Hematopoietic multipotent progenitor cell treated with erythropoietin and hydrocortisone succinate and interleukin-3 and kit ligand, for 8 days (in vitro differentiated cells): ENCODE measurements around the gene SLX1A.
"Not testable (repeated sequence)": the region's sequence is repeated elsewhere in the genome, so short reads cannot be mapped to it uniquely, and the experiment has no call there.

Experiments used
- DNase-seq: peaks from one replicate; pipeline ENCODE4 v3.0.0-alpha.2; 2015

The SLX1A gene

GRCh38 chr16:30184891-30185682 lies 8.6 kb upstream of the SLX1A start:
- DNase-seq = no peak

- peak; percentile 59 for DNase-seq
These were observed 7.8 kb upstream of the SLX1A start for GRCh38 chr16:30185683-30186421.

GRCh38 chr16:30186444-30186781 lies 7.3 kb upstream of the SLX1A start:
- DNase-seq = peak; percentile 16

GRCh38 chr16:30186782-30187555 lies 6.7 kb upstream of the SLX1A start:
- DNase-seq = peak; percentile 82

GRCh38 chr16:30187556-30187865 lies 6.2 kb upstream of the SLX1A start:
- no peak for DNase-seq

- no peak for DNase-seq
These were observed 5.6 kb upstream of the SLX1A start for GRCh38 chr16:30187971-30188561.

GRCh38 chr16:30191158-30191557 lies 2.5 kb upstream of the SLX1A start:
- not testable (repeated sequence) for DNase-seq

GRCh38 chr16:30193098-30193497 lies 577 bp upstream of the SLX1A start:
- not testable (repeated sequence) for DNase-seq

- not testable (repeated sequence) for DNase-seq
These were observed 674 bp downstream of the SLX1A start for GRCh38 chr16:30194172-30194925.

GRCh38 chr16:30197001-30197400 lies 3.3 kb downstream of the SLX1A start:
- DNase-seq = not testable (repeated sequence)

GRCh38 chr16:30199049-30199448 lies 5.4 kb downstream of the SLX1A start, which contains the start of gene SULT1A3:
Gene SULT1A3, plus strand, starts transcription at chr16:30199255. Its CDS starts 1,474 bp downstream, at chr16:30200729.
- DNase-seq = not testable (repeated sequence)

- not testable (repeated sequence) for DNase-seq
These were observed 6.1 kb downstream of the SLX1A start for GRCh38 chr16:30199608-30200343.

- DNase-seq = not testable (repeated sequence)
These were observed 12.0 kb downstream of the SLX1A start for GRCh38 chr16:30205541-30206236.

GRCh38 chr16:30206252-30206651 lies 12.6 kb downstream of the SLX1A start:
- DNase-seq = not testable (repeated sequence)

GRCh38 chr16:30207063-30207704 lies 13.5 kb downstream of the SLX1A start:
- not testable (repeated sequence) for DNase-seq

GRCh38 chr16:30209032-30209431 lies 15.4 kb downstream of the SLX1A start:
- not testable (repeated sequence) for DNase-seq

GRCh38 chr16:30211414-30211813 lies 17.7 kb downstream of the SLX1A start:
- DNase-seq = not testable (repeated sequence)

- not testable (repeated sequence) for DNase-seq
These were observed 23.4 kb downstream of the SLX1A start for GRCh38 chr16:30217082-30217481.
